Adrenal gland (tissue), 5 donors: ENCODE data around the gene BTBD6.

ENCODE experiments used
- CTCF ChIP-seq, 6 experiments: fragments of 450-650 bp in 4 of 6; fragments of 200-600 bp in 2 of 6; sonication (generic) in 1 of 6; IDR thresholded peaks; 1 replicate in 5 of 6; 2 replicates in 1 of 6; pipeline versions ENCODE4 v1.5.1 to v1.8.0; 2016 to 2021; ENCODE audit warnings: antibody characterized with exemption in 6 of 6, mild to moderate bottlenecking in 2 of 6, moderate library complexity in 1 of 6
- POLR2A ChIP-seq, 2 donors: fragments of 450-650 bp; IDR thresholded peaks; one replicate each; pipeline ENCODE4 v1.6.1; 2017; ENCODE audit warnings: antibody characterized with exemption in 2 of 2, mild to moderate bottlenecking in 2 of 2, moderate library complexity in 1 of 2
- donor health status: DM: no; HTN: no; CAD: no.

- TF ChIP-seq CTCF (IDR thresholded peaks at IDR 0.05): no peak
- no peak for TF ChIP-seq POLR2A (IDR thresholded peaks at IDR 0.05)
Measured at GRCh38 chr14:105204931-105205672, 43.2 kb upstream of the BTBD6 start.
